IPS-NIHi11 (cell line): ENCODE measurements around the gene ANKS1B.
"Not testable (repeated sequence)": the region's sequence is repeated elsewhere in the genome, so short reads cannot be mapped to it uniquely, and the experiment has no call there.

Experiments
- DNase-seq: peaks from one replicate; pipeline ENCODE4 v3.0.0; 2012; ENCODE audit warnings: mixed read lengths, low spot score

Gene ANKS1B

GRCh38 chr12:99984271-99985128, at the start of gene ANKS1B:
Gene ANKS1B, minus strand, starts transcription at chr12:99984936. Its CDS starts 699 bp downstream, at chr12:99984237.
- DNase-seq, result peak; percentile 85

- no peak for DNase-seq
These were observed 47.1 kb upstream of the ANKS1B start for GRCh38 chr12:100031836-100032235.

GRCh38 chr12:100027671-100028070, 42.9 kb upstream of the ANKS1B start:
- DNase-seq, result no peak

- no peak for DNase-seq
These were observed 41.5 kb upstream of the ANKS1B start for GRCh38 chr12:100026241-100026640.

GRCh38 chr12:100024974-100025555, 40.3 kb upstream of the ANKS1B start:
- no peak for DNase-seq

- no peak for DNase-seq
These were observed 35.6 kb upstream of the ANKS1B start for GRCh38 chr12:100020370-100020769.

- DNase-seq, result no peak
These were observed 32.3 kb upstream of the ANKS1B start for GRCh38 chr12:100017056-100017455.

GRCh38 chr12:100016304-100016703, 31.6 kb upstream of the ANKS1B start:
- DNase-seq, result not testable (repeated sequence)

- DNase-seq, result not testable (repeated sequence)
These were observed 21.1 kb upstream of the ANKS1B start for GRCh38 chr12:100005846-100006245.

- no peak for DNase-seq
These were observed 13.1 kb upstream of the ANKS1B start for GRCh38 chr12:99997806-99998205.

GRCh38 chr12:99996095-99996494, 11.4 kb upstream of the ANKS1B start:
- DNase-seq, result no peak

- DNase-seq, result no peak
These were observed 895 bp upstream of the ANKS1B start for GRCh38 chr12:99985631-99986030.

GRCh38 chr12:99985129-99985570, 414 bp upstream of the ANKS1B start:
- DNase-seq, result no peak

- peak; percentile 23 for DNase-seq
These were observed 1.1 kb downstream of the ANKS1B start for GRCh38 chr12:99983456-99984258.

- DNase-seq, result no peak
These were observed 3.0 kb downstream of the ANKS1B start for GRCh38 chr12:99981639-99982190.

GRCh38 chr12:99979471-99979870, 5.3 kb downstream of the ANKS1B start:
- DNase-seq, result no peak

GRCh38 chr12:99978152-99978551, 6.6 kb downstream of the ANKS1B start:
- DNase-seq, result no peak

GRCh38 chr12:99977550-99977949, 7.2 kb downstream of the ANKS1B start:
- no peak for DNase-seq

GRCh38 chr12:99976762-99977161, 8.0 kb downstream of the ANKS1B start:
- no peak for DNase-seq

- DNase-seq, result no peak
These were observed 9.4 kb downstream of the ANKS1B start for GRCh38 chr12:99975321-99975720.

- no peak for DNase-seq
These were observed 10.6 kb downstream of the ANKS1B start for GRCh38 chr12:99974146-99974545.

- DNase-seq, result no peak
These were observed 18.3 kb downstream of the ANKS1B start for GRCh38 chr12:99966429-99966828.
